Uterus (tissue), 2 donors: ENCODE results near the gene TOX2.

Experiments
- POLR2A ChIP-seq, 2 donors: fragments of 450-650 bp; IDR thresholded peaks; one replicate each; pipeline ENCODE4 v1.6.1; 2016; ENCODE audit warnings: antibody characterized with exemption in 2 of 2, mild to moderate bottlenecking in 1 of 2, moderate library complexity in 1 of 2
- TF ChIP-seq, protein P1 (sequence below), 4 experiments: fragments of 200-600 bp in 2 of 4; fragments of 450-650 bp in 2 of 4; sonication (generic) in 2 of 4; IDR thresholded peaks; one replicate each; pipeline ENCODE4 v1.5.1; 2016 to 2019; ENCODE audit warnings: antibody characterized with exemption in 4 of 4, mild to moderate bottlenecking in 2 of 4, moderate library complexity in 1 of 4

DNA sequence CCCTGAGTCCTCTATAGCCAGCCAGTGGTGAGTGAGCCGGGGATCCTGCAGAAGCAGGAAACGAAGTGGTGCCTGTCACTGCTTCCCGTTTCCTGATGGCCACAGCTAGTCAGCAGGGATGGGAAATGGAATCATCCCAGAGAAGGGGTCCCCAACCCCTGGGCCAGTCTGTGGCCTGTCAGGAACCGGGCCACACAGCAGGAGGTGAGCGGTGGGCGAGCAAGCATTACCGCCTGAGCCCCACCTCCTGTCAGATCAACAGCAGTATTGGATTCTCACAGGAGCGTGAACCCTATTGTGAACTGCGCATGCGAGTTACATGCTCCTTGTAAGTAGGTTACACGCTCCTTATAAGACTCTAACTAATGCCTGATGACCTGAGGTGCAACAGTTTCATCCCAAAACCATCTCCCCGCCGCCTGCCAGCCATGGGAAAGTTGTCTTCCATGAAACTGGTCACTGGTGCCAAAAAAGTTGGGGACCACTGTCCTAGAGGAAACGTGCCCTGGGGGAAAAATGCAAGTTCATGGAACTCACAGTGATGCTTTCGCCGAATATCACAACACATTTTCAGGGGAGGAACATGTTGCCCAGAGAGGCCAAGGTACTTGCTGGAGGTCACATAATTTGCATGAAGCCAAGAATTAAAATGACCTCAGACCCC, 158.5 kb downstream of the TOX2 start:
- TF ChIP-seq, protein P1, sequence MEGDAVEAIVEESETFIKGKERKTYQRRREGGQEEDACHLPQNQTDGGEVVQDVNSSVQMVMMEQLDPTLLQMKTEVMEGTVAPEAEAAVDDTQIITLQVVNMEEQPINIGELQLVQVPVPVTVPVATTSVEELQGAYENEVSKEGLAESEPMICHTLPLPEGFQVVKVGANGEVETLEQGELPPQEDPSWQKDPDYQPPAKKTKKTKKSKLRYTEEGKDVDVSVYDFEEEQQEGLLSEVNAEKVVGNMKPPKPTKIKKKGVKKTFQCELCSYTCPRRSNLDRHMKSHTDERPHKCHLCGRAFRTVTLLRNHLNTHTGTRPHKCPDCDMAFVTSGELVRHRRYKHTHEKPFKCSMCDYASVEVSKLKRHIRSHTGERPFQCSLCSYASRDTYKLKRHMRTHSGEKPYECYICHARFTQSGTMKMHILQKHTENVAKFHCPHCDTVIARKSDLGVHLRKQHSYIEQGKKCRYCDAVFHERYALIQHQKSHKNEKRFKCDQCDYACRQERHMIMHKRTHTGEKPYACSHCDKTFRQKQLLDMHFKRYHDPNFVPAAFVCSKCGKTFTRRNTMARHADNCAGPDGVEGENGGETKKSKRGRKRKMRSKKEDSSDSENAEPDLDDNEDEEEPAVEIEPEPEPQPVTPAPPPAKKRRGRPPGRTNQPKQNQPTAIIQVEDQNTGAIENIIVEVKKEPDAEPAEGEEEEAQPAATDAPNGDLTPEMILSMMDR (IDR thresholded peaks at IDR 0.05) = no peak
- no peak for TF ChIP-seq POLR2A (IDR thresholded peaks at IDR 0.05)
